EL (cell line): ENCODE results near the gene TIGD1.
A peak's percentile ranks its signal among the peaks of the same experiment; 100 is the strongest.

Experiments used
- DNase-seq: peaks from one replicate; pipeline ENCODE4 v3.0.0-alpha.2; 2016

The TIGD1 gene

GRCh38 chr2:232569541-232569940 is 19.2 kb upstream of the TIGD1 start:
- DNase-seq, result no peak

GRCh38 chr2:232568161-232568560 is 17.8 kb upstream of the TIGD1 start:
- peak; percentile 87 for DNase-seq

DNA sequence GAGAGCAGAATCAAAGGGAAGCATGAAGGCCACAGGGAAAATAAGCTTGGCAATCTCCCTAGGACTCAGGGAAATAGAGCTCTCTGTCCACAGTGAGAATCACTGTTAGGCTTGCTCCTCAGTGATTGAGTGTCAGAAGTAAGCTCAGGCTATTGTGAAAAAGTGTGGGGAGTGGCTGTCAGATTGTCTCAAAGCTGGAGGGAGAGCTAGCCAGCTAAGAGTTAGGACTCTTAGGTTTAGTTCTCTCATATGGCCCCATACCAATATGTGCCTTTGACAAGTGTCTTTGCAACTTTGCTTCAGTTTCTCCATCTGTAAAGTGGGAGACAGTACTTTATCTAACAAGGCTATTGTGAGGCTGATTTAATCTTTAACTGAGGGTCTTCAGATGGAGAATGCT is 17.4 kb upstream of the TIGD1 start:
- no peak for DNase-seq

GRCh38 chr2:232563580-232563979 is 13.2 kb upstream of the TIGD1 start:
- DNase-seq, result no peak

DNA sequence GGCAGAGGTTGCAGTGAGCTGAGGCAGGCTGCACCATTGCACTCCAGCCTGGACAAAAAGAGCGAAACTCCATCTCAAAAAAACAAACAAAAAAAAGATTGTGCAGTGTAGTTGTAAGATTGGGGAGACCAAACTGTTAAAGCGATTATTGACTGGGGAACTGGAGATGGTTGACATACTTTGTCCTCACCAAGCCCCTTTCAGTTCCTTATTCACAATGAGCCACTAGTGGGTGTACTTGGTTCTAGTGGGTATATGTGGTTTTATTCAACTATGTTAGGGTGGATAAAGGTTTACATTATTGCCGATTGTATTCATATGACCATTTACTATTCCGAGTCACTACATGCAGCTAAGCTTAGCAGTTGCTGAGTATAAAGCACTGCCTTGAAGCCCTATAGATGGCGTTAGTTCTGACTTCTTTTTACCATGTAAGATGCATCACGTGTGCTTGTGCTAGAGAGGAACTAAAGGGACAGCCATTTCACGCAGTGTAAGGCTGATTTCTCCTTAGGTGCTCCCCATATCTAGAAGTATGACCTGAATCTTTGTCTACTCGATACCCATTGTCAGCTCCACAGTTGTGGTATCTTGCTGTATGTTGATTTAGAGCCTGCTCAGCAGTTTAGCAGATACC is 12.3 kb upstream of the TIGD1 start:
- no peak for DNase-seq

DNA sequence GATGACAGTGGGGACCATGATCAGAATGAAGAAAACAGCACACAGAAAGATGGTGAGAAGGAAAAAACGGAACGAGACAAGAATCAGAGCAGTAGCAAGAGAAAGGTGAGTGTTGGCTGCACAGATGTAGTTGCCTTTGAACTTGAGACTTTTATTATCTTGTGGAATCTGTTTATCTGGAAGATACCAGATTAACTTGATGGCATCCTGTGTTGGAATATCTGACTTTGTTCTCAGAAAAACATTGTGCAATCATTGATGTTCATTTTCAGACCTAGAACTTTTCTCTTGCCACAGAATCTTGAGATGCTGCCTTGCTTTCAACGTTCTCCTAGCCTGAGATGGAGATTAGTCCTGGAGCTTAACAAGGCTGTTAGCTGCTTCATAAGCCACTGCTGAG is 6.1 kb upstream of the TIGD1 start:
- DNase-seq, result no peak

GRCh38 chr2:232551776-232552175 is 1.4 kb upstream of the TIGD1 start:
- no peak for DNase-seq

DNA sequence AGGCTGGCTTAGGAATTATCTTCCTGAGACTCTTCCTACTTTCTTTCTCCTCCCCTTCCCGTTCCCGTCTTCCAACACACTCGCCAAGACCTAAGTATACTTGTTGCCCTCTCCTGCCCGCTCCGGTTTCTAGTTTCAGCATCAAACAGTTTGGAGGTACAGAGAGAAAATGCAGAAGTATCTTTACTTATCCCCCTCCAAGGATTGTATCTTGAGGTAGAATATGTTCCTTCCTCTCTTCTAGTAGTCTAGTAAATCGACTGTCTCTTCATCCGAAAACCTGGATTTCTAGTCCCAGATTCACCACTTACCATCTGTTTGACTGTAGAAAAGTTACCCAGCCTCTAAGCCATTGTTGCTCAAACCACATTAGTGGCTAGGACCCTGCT is 887 bp upstream of the TIGD1 start:
- no peak for DNase-seq

DNA sequence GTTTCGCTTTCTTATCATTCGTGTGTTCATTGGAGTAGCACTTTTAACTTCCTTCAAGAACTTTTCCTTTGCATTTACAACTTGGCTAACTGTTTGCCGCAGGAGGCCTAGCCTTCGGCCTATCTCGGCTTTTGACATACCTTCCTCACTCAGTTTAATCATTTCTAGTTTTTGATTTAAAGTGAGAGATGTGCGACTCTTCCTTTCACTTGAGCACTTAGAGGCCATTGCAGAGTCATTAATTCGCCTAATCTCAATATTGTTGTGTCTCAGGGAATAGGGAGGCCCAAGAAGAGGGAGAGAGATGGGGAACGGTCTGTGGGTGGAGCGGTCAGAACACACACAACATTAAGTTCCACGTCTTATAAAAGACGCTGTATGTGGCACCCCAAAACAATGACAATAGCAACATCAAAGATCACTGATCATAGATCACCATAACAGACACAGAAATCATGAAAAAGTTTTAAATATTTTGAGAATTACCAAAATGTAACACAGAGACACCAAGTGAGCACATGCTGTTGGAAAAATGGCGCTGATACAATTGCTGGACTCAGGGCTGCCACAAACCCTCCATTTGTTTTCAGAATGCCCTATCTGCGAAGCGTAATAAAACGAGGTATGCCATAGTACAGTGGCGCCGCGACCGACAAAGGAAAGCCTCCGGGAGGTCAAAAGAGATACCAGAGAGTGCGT is 553 bp downstream of the TIGD1 start:
- DNase-seq, result no peak

GRCh38 chr2:232547991-232548390 is 2.4 kb downstream of the TIGD1 start:
- no peak for DNase-seq

DNA sequence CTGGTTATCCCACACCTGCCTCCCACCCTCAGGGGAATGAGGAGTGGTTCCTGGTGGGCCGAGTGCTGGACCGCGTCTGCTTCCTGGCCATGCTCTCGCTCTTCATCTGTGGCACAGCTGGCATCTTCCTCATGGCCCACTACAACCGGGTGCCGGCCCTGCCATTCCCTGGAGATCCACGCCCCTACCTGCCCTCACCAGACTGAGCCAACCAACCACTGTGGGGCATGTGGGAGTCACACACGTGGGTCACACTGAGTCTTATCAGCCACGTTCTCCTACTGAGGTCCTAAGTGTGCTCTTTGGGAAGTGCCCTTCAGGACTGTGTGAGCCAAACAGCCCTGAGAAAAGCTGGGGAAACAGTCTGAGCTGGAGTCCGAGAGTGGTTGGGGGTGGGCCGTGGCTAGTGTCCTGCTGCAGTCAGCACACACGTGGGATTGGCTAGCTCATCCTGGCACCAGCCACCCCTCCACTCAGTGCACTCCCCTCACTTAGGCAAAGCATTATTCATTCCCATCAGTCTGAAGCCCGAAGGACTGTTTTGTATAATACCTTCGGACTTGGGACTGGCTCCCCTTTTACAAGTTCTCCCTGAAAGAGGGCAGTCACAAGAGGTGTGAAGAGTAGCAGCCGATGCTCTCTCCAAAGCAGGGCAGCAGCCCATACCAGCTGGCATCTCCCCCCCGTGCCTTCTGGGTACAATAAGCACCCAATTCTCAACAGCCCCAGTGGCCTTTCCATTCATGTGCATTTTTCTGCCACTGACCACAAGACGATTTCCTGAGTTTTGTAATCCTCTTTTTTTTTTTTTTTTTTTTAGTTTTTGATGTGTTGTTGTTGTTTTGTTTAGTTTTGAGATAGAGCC is 4.6 kb downstream of the TIGD1 start:
- DNase-seq, result no peak

GRCh38 chr2:232544674-232545073 is 5.7 kb downstream of the TIGD1 start:
- DNase-seq, result no peak

DNA sequence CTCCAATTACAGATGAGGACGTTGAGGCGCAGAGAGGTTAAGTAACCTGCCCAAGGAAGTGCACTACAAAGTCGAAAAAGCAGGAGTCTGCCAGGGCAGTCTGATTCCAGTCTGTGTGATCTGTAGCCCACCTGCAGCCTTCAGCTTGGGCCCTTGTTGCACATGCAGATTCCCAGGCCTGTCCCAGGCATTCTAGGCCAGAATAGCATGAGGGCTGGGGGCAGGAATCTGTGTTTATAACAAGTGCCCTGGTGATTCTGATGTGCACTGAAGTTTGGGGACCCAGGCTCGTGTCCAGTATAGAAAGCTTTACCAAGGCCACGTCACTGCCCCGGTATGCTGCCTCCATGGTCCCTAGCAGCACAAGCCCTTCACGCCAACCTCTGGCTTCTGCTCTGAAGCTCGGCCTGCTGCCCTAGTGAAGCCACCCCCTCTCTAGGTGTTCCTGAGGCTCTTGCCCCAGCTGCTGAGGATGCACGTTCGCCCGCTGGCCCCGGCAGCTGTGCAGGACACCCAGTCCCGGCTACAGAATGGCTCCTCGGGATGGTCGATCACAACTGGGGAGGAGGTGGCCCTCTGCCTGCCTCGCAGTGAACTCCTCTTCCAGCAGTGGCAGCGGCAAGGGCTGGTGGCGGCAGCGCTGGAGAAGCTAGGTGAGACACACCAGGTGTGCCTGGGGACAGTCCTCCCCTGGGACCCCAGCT is 6.3 kb downstream of the TIGD1 start:
- DNase-seq, result no peak

- no peak for DNase-seq
Measured at GRCh38 chr2:232543491-232543890, 6.9 kb downstream of the TIGD1 start.

- no peak for DNase-seq
Measured at GRCh38 chr2:232542715-232543467, 7.5 kb downstream of the TIGD1 start.

GRCh38 chr2:232541961-232542714 is 8.2 kb downstream of the TIGD1 start:
- DNase-seq, result no peak

GRCh38 chr2:232541195-232541960 is 9.0 kb downstream of the TIGD1 start:
- no peak for DNase-seq

DNA sequence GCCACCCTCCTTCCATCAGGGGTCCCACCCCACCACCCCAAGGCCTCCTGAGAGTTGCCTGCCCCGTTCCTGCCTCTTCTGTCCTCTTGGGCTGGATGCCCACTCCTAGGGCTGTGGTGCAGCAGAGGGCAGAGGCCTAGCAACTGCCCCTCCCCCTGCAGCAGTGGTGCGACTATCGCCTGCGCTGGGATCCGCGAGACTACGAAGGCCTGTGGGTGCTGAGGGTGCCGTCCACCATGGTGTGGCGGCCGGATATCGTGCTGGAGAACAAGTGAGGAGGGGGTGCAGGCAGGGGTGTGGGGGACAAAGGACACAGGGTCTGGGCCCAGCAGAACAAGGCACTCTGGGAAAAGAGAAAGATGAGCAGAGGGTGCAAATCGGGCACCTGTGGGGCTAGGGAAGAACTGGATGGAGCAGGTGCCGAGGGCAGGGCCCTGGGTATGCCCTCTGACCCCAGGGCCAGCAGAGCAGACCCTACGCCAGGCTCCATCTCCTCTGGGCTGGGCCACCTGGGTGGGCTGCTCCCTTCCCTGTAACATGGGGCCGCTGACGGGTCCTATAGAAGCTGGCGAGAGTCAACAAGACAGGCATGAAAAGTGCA is 9.8 kb downstream of the TIGD1 start:
- DNase-seq, result no peak

- no peak for DNase-seq
Measured at GRCh38 chr2:232539298-232540231, 10.8 kb downstream of the TIGD1 start, which contains the start of gene CHRNG. TSS of gene CHRNG (plus strand) at chr2:232539692. CDS start at chr2:232539748, 56 bp downstream.
